ENCODE data around the gene TIMM10B.

The TIMM10B gene

DNA sequence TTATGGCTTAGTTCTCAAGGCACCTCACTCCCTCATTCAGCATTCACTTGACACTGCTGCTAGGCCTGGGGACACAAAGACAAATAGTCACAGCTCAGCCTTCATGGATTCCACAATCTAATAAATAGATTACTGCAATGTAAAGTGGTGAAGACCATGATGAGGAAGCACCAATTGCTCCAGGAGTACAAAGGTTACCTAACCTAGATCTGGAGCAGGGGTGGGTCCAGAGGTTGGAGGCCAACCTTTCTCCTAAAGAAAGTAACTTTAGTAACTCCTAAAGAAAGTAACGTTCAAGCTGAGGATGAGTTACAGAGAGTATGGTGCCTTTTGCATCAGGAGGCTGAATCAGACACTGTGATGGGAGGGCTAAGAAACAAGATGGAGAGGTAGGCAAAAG lies 11.7 kb upstream of the TIMM10B start:
- TF ChIP-seq, protein P1, sequence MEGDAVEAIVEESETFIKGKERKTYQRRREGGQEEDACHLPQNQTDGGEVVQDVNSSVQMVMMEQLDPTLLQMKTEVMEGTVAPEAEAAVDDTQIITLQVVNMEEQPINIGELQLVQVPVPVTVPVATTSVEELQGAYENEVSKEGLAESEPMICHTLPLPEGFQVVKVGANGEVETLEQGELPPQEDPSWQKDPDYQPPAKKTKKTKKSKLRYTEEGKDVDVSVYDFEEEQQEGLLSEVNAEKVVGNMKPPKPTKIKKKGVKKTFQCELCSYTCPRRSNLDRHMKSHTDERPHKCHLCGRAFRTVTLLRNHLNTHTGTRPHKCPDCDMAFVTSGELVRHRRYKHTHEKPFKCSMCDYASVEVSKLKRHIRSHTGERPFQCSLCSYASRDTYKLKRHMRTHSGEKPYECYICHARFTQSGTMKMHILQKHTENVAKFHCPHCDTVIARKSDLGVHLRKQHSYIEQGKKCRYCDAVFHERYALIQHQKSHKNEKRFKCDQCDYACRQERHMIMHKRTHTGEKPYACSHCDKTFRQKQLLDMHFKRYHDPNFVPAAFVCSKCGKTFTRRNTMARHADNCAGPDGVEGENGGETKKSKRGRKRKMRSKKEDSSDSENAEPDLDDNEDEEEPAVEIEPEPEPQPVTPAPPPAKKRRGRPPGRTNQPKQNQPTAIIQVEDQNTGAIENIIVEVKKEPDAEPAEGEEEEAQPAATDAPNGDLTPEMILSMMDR (IDR thresholded peaks at IDR 0.05; ENCODE audit: control insufficient read depth, insufficient read depth, low read depth, low read length, missing control alignments), result no peak
- DNase-seq (ENCODE audit: low read depth), result no peak

DNA sequence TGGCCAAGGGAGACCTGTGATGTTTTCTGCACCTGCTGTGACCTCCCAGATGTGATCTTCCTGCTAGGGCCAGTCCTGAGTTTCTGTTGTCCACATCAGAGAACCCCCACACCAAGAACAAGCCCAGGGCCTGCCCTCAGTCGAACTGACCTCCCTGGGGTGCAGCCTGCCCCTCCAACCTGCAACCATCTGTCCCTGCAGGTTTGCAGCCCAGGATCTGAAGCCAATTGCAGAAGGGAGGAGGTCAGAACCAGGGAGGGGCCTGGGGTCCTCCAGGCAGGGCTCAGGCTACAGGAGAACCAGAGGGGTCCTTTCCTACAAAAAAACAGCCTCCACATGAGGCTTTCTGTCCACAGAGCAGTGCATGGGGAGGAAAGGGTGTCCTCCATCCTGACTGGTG lies 8.4 kb upstream of the TIMM10B start:
- no peak for DNase-seq (ENCODE audit: low read depth)
- TF ChIP-seq, protein P1 (IDR thresholded peaks at IDR 0.05; ENCODE audit: control insufficient read depth, insufficient read depth, low read depth, low read length, missing control alignments), result no peak

More for the DNA sequence above, 11.7 kb upstream of the TIMM10B start:
- no peak overlapping the region for H3K4me3 ChIP-seq (ENCODE audit: control insufficient read depth, low read depth, low read length)

DNA sequence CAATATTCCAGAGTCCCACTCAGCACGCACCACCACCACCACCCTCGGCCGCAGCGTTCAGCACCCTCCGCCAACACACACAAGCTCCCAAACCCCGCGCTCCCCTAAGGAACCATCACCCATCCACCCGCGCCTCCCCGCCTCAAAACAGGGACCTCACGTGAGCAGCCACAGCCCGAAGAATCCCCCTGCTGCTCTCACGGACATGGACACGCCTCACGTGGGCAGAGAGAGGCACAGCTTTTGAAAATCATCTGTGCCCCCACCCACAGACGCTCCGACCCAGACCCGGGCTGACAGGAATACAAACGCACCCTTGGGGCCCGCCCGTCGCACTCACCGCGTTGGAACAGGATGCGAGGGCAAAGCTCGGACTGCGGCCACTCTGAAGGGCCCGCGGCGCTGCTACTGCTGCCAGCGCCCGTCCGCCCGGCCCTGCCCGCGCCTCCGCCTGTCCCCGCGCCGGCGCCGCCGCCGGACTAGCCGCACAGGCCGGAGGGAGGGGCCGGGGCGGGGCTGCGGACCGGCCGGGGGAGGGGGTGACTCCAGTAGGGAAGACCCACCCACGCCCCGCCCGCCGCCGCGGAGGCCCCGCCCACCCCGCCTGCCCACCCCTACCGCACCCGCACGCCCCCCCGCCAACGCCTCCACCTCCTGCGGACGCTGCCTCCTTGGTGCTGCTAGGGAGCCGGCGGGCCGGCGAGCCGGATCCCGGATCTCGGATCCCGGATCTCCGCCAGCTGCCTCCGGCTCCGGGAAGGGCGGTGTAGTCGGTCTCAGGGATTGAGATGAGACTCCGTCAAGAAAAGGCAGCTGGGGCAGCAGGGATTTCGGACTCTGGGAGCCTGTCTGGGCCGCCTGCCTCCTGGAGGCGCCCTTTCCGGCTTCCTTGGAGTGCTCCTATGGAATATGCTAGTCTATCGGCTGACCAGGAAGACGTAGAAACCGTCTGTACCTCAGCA lies 7.6 kb upstream of the TIMM10B start, which contains the start of gene TRIM3:
Gene TRIM3, minus strand, starts transcription at position 491 of the 962 bp plus-strand sequence. CDS start 8,246 bp downstream, outside the sequence.
- peak within 1 kb of the TSS; percentile 82 for H3K4me3 ChIP-seq (ENCODE audit: control insufficient read depth, low read depth, low read length)
- TF ChIP-seq, protein P1 (IDR thresholded peaks at IDR 0.05; ENCODE audit: control insufficient read depth, insufficient read depth, low read depth, low read length, missing control alignments), result peak; percentile 50
- peak; percentile 45 for DNase-seq (ENCODE audit: low read depth)

More for the DNA sequence above, 8.4 kb upstream of the TIMM10B start:
- peak overlapping the region; percentile 82 for H3K4me3 ChIP-seq (ENCODE audit: control insufficient read depth, low read depth, low read length)

DNA sequence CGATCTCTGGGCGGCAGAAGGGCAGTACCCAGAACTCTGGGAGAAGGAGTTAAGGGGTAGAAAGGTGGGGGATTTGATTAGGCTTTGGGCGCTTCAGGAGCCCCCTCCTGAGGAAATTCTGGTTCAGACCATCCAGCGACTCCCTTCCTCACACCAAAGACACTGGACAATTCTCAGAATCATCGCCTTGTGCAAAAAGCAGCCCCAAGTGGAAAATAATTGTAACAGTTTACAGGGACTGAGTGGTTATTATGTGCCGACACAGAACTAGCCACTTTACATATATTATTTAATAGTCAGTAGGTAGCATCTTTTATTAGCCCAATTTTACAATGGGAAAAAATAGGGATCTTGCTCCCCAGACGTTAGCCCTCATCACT lies 6.9 kb upstream of the TIMM10B start:
- no peak for DNase-seq (ENCODE audit: low read depth)
- peak overlapping the region; percentile 49 for H3K4me3 ChIP-seq (ENCODE audit: control insufficient read depth, low read depth, low read length)
- TF ChIP-seq, protein P1 (IDR thresholded peaks at IDR 0.05; ENCODE audit: control insufficient read depth, insufficient read depth, low read depth, low read length, missing control alignments), result no peak

DNA sequence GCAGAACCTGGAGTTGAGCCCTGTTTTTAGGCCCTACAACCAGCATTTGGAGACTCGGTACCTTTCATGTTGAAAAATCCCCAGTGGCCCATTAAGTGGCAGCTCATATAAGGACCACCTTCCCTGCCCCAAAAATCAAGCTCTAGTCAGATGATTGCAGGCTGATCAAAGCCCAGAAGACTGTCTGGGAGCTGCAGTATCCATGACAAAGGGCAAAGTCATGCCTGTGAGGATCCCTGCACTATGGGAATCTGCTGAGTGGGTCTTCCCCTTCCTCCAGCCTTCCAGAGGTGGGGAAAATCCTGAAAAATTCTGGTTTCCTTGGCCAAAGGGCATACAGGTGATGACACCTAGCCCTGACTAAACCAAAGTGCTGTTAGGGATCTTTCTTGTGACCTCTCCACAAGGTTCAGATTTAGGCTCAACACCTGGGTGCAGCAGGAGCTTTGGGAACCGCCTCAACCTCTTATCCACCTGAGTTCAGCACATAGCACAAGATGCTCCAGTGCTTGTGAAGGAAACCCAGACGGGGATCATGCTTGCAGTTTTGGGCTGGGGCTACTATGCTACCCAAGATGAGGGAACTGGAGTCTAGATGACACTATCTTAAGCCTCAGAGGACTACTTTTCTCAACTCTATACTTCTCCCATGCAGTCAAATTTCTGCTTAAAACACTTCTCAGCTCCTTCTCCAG lies 6.3 kb upstream of the TIMM10B start:
- TF ChIP-seq, protein P1 (IDR thresholded peaks at IDR 0.05; ENCODE audit: control insufficient read depth, insufficient read depth, low read depth, low read length, missing control alignments), result no peak
- no peak for DNase-seq (ENCODE audit: low read depth)
- no peak overlapping the region; the same call in 1 of the 2 replicates for H3K4me3 ChIP-seq (ENCODE audit: control insufficient read depth, low read depth, low read length)

DNA sequence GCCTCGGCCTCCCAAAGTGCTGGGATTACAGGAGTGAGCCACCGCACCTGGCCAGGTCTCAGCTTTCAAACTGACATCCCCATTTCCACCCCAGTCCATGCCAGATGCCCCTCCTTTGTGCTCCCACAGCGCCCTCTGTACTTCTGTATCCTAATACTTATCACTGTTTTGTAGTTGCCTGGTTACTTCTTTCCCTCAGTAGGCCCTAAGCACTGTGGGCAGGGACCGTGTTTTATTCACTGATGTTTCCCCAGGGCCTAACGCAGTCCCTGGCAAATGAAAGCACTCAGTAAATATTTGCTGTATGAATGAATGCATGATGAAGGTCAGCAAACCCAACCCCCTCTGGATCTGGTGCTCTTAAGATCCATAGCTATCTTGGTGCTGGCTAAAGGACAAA lies 5.4 kb upstream of the TIMM10B start:
- DNase-seq (ENCODE audit: low read depth), result no peak
- no peak overlapping the region for H3K4me3 ChIP-seq (ENCODE audit: control insufficient read depth, low read depth, low read length)
- TF ChIP-seq, protein P1 (IDR thresholded peaks at IDR 0.05; ENCODE audit: control insufficient read depth, insufficient read depth, low read depth, low read length, missing control alignments), result no peak
